Fibroblast of skin of back (primary cell): Measurements from ENCODE around the gene PKN3.
"Not testable (repeated sequence)": the region's sequence is repeated elsewhere in the genome, so short reads cannot be mapped to it uniquely, and the experiment has no call there.

Experiments used
- DNase-seq: peaks from one replicate; pipeline ENCODE4 v3.0.0-alpha.2; 2013

The PKN3 gene

GRCh38 chr9:128693738-128694137 lies 8.6 kb upstream of the PKN3 start:
- not testable (repeated sequence) for DNase-seq

- no peak for DNase-seq
Measured at GRCh38 chr9:128694344-128694743, 8.0 kb upstream of the PKN3 start.

GRCh38 chr9:128696923-128697707 lies 5.2 kb upstream of the PKN3 start:
- no peak for DNase-seq

DNA sequence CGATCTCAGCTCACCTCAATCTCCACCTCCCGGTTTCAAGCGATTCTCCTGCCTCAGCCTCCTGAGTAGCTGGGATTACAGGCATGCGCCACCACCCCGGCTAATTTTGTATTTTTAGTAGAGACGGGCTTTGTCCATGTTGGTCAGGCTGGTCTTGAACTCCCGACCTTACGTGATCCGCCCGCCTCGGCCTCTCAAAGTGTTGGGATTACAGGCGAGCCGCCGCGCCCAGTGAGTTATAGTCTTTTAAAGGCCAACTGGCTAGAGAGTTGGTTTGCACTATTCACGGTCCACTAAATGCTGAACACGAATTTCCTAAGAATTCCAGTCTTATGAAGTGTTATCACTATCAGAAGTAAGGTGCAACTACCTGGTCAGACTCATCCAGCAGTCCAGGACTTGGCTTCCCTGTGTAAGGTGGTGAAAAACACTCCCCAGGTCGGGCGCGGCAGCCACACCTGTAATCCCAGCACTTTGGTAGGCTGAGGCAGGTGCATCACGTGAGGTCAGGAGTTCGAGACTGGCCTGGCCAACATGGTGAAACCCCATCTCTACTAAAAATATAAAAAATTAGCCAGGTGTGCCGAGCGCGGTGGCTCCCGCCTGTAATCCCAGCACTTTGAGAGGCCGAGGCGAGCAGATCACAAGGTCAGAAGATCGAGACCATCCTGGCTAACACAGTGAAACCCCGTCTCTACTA lies 3.1 kb upstream of the PKN3 start:
- not testable (repeated sequence) for DNase-seq

DNA sequence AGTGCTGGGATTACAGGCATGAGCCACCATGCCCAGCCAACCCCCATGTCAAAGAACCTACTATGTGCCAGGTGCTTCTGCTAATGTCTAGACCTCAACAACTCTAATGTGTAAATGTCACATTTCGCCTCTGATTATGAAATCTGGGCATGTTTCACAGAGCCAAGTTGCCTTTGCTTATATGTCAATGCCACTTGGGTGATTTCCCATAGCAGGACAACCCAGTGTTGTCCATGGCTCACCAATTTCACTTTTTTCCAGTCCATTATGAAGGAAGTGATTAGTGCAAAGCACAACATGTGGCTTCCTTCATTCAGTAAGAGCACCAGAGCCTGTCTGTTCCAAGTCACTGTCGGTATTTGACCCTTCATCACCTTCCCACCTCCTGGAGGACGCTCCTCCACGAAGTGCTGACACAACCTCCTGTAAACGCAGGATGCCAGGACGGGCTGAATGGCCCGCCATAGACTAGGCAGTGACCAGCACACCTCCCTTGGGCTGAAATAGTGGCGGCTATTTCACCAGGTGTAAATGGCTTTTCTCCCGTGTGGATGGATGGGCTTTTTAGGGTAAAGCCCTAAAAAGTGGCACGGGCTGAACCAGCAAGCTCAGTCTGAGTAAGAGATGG lies 962 bp upstream of the PKN3 start:
- no peak for DNase-seq

- DNase-seq: peak; percentile 51
Measured at GRCh38 chr9:128702949-128703615, 779 bp downstream of the PKN3 start.

DNA sequence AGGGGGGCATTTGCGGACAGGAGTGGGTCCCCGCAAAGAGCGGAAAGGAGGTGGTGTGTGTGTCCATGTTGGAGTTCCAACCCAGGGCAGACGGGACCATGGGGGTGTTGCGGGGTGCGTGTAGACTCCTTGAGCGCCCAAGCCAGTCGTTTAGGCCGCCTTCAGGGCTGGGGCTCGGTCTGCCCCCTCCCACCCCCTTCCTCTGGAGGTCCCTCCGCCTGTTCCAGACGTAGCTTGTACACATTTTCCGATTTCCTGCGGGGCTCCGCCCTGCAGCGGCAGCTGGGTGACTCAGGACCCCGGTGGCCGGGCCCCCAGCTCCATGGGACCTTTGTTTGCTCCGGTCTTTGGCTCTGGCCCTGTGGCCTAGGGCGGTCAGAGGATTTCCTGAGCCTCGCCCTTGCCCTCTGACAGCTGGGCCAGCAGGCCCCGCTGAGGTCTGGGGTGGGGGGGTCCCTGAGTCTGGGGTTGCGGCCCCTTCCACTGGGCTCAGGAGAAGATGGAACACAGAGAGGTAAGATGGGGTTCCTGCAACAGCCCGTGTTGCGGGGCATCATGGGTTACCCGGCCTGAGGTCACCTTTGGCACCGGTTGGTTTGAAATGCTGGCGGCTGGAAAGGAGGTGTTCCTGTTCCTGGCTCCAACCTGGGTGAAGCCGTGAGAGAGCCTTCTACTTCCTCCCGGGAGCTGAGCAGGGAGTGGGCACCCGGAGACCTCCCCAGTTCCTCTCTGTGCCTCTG lies 1.5 kb downstream of the PKN3 start:
- no peak for DNase-seq

DNA sequence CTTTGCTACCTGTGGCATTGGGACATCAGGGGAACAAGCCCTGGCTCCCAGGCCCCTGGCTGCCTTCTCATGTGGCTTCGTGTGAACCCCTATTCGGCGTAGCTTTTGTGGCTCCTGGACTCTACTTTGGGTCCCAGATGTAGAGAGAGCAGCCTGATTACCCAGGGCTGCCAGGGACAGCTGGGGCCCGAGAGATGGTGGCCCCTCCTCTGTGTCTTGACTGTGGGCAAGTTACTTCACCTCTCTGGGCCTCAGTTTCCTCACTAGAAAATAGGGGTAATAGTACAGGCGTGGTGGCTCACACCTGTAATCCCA lies 2.0 kb downstream of the PKN3 start:
- no peak for DNase-seq

- DNase-seq: no peak
Measured at GRCh38 chr9:128705051-128705965, 3.0 kb downstream of the PKN3 start.

DNA sequence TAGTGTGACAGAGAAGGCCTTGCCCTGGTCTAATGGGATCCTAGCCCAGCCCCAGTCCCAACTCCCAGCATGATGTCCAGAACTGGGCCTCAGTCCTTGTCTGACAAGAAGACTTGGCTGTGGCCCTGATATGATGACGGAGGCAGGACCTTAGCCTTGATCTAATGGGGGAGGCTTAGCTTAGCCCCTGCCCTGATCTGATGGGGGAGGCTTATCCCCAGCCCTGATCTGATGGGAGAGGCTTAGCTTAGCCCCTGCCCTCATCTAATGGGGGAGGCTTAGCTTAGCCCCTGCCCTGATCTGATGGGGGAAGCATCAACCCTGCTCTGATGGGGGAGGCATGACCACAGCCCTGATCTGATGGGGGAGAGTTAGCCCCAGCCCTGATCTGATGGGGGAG lies 3.7 kb downstream of the PKN3 start:
- DNase-seq: no peak

DNA sequence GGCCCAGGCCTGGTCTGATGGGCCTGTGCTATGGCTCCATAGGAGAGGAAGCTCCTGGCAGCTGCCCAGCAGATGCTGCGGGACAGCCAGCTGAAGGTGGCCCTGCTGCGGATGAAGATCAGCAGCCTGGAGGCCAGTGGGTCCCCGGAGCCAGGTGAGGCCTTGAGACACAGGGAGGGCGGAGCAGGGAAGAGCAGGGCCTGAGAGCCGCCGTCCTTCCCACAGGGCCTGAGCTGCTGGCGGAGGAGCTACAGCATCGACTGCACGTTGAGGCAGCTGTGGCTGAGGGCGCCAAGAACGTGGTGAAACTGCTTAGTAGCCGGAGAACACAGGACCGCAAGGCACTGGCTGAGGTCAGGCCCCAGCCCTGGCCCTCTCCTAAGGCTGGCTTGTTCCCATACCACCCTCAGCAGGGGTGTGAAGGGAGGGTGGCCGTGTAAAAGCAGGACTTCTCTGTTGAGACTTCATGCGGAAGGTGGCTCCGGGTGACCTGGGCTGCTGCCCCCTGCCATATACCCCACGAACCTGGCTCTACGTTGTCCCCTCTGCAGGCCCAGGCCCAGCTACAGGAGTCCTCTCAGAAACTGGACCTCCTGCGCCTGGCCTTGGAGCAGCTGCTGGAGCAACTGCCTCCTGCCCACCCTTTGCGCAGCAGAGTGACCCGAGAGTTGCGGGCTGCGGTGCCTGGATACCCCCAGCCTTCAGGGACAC lies 4.5 kb downstream of the PKN3 start:
- no peak for DNase-seq

GRCh38 chr9:128707446-128707845 lies 5.1 kb downstream of the PKN3 start:
- DNase-seq: no peak

DNA sequence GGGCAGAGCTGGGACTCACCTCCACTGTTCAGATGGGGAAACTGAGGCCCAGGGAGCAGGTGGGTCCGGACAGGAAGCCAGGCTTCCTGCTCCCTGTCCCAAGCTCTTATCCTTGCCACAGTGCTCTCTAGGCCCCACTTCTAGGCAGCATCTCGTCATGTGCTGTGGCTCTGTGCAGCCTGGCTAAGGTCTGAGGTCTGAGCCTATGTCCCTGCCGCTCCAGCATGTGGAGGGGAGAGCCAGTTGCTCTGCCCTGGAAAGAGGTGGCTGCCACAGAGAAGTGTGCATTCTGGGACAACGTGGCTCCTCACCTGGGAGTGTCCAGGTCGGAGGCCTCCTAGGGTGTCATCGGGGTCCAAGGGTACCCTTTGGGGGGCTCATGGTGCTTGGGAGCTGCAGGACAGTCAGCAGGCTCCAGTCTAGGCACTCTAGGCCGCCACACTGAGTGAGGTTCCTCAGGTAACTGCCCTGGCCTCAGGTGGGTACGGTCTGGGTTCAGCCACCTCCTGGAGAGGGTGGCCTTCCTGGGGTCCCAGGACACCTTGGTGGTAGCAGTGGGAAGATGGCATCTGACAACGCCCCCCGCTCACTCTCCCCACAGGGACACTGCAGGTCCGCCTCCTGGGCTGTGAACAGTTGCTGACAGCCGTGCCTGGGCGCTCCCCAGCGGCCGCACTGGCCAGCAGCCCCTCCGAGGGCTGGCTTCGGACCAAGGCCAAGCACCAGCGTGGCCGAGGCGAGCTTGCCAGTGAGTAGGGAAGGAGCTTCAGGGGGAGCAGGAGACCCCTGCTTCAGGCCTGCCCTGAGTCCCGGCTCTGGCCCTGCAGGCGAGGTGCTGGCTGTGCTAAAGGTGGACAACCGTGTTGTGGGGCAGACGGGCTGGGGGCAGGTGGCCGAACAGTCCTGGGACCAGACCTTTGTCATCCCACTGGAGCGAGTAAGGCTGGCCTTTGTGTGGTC lies 10.4 kb downstream of the PKN3 start:
- DNase-seq: no peak

- DNase-seq: no peak
Measured at GRCh38 chr9:128713411-128713780, 11.1 kb downstream of the PKN3 start.

DNA sequence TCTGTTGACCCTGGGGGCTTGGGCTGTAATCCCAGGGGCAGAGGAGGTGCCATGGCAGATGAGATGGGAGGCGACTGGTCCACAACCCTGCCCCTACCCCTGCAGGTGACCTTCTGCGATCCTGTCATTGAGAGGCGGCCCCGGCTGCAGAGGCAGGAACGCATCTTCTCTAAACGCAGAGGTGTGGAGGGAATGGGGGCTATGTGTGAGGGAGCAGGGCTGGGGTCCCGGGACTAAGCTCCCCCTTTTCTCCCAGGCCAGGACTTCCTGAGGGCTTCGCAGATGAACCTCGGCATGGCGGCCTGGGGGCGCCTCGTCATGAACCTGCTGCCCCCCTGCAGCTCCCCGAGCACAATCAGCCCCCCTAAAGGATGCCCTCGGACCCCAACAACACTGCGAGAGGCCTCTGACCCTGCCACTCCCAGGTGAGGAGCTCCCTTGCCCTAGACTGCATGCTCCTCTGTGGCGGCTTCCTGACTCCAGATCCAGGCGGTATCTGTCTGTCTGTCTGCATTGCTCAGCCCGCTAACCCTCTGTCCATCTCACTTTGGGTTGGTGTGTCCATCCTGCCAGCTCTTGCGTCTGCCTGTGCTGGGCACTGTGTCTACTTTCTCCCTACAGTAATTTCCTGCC lies 11.8 kb downstream of the PKN3 start:
- DNase-seq: no peak

- no peak for DNase-seq
Measured at GRCh38 chr9:128714586-128715435, 12.5 kb downstream of the PKN3 start.

DNA sequence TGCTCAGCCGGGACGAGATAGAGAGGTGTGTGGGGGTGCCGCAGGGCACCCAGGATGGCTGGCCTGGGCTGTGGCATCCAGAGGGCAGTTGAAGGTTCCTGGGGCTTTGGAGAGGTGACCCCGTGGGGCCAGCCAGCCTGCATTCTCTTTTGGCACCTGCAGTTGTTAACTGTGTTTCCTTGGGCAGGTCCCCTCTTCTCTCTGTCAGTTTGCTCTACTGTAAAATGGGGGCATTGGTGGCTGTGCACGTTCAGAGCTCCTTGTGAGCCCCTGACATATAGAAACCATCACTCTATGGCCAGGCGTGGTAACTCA lies 13.1 kb downstream of the PKN3 start:
- DNase-seq: no peak

DNA sequence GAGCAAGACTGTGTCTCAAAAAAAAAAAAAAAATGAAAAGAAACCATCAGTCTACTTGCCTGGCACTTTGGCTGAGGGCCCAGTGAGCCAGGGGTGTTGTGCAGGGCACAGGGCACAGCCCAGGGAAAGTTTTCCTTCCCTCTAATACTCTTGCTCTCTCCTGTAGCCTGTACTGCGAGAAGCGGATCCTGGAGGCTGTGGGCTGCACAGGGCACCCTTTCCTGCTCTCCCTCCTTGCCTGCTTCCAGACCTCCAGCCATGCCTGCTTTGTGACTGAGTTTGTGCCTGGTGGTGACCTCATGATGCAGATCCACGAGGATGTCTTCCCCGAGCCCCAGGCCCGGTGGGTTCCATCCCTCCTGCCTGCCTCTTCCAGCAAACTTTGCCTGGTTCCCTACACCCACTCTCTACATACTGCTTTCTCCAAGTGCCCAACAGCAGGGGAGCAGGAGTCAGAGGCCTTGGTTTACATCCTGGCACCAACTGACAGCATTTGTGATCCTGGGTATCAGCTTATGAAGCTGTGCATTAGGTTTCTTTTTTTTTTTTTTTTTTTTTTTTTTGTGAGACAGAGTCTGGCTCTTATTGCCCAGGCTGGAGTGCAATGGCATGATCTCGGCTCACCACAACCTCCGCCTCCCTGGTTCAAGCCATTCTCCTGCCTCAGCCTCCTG lies 14.4 kb downstream of the PKN3 start:
- DNase-seq: no peak
